ENCODE measurements around the gene IL5RA. TPM values are rescaled to one million over a fixed set of nuclear protein-coding genes. Genes with fewer than 3 reads are reported as not detected.

IL5RA gene
- total and polyA plus RNA-seq, 9 of the 15 experiments (the other 6 are each of a cell fraction or from before 2014, with no cell fraction given) = 0.07 to 0.28 (median 0.14) TPM; not detected in 4

GRCh38 chr3:3038201-3038991 is 71.8 kb downstream of the IL5RA start:
- ATAC-seq (peak; percentile 48), DNase-seq (ENCODE audit: extremely low read depth in 1 of 4, low spot score in 3 of 4) (no peak), FAIRE-seq (no peak)
- H3K9me3 ChIP-seq (replicated peaks; ENCODE audit: control insufficient read depth, insufficient read depth, low read depth, low read length) = no peaks in the 10 kb centered on the region
- H3K9ac ChIP-seq (ENCODE audit: insufficient read depth in 1 of 2, low read depth in 2 of 2, low read length in 2 of 2) = no peak overlapping the region
- H3K4me2 ChIP-seq (ENCODE audit: insufficient read depth, low read length) = no peak overlapping the region
- H3K4me1 ChIP-seq (replicated peaks in 1 of 2; ENCODE audit: control insufficient read depth in 2 of 2, insufficient read depth in 2 of 2, low read length in 2 of 2) = no peaks in the 10 kb centered on the region
- ChIA-PET CTCF (ENCODE audit: low intra/inter-chr PET ratio) (no interaction called here), POLR2A (interaction anchor here (0.7 to 1.3 kb wide), 5 partner anchors 10 to 208 kb away, joined by 3 read pairs; no protein-coding TSS in a partner anchor)
- no peaks in the 10 kb centered on the region for H3K9me1 ChIP-seq (ENCODE audit: control insufficient read depth, insufficient read depth, low read length)
- no peak overlapping the region for H2AFZ ChIP-seq (ENCODE audit: low read depth, low read length)
- in situ Hi-C loops (cut with MboI) = no loop called here
- H3K36me3 ChIP-seq (ENCODE audit: control insufficient read depth, insufficient read depth, low read length) = no peaks in the 10 kb centered on the region
- H4K20me1 ChIP-seq (replicated peaks; ENCODE audit: control insufficient read depth, insufficient read depth, low read length) = no peaks in the 10 kb centered on the region
- no peak overlapping the region for H3K4me3 ChIP-seq
- H3K79me2 ChIP-seq (ENCODE audit: control insufficient read depth, insufficient read depth, low read length) = no peaks in the 10 kb centered on the region
- no TSS peak for BruUV-seq (replicated peaks)
- WGBS (ENCODE audit: insufficient coverage, low coverage, missing lambda C conversion rate) = under 1% methylated on average over 25 of the region's 25 CpGs
- H3K27me3 ChIP-seq (ENCODE audit: control insufficient read depth in 2 of 2, insufficient read depth in 2 of 2, low read length in 2 of 2) = peaks cover 10 to 14% of the 10 kb centered on the region in 2 experiments
- intact Hi-C loops (cut with micrococcal nuclease) = loop anchor here (10.0 kb wide), 1 partner anchor 136 kb away; the partner anchor contains the start of gene CRBN
- H3K27ac ChIP-seq (ENCODE audit: extremely low read depth, low read depth, low read length) = no peak overlapping the region
- TF ChIP-seq KDM1A (IDR thresholded peaks at IDR 0.05) (no peak), ZNF609 (CRISPR knock-in tag; IDR thresholded peaks at IDR 0.05; ENCODE audit: borderline replicate concordance) (no peak), ZMIZ1 (IDR thresholded peaks at IDR 0.05; ENCODE audit: low read depth in 2 of 2, low read length in 2 of 2) (no peak), ZNF431 (CRISPR knock-in tag; IDR thresholded peaks at IDR 0.05) (no peak), GMEB1 (CRISPR knock-in tag; IDR thresholded peaks at IDR 0.05) (no peak), MEF2D (tag; conservative IDR thresholded peaks at IDR 0.05; ENCODE audit: low read depth) (no peak), ZNF282 (CRISPR knock-in tag; IDR thresholded peaks at IDR 0.05) (no peak)

Measured in K562 (cell line).